T-cell (primary cell): ENCODE measurements around the gene FHIP2A. TPM values are rescaled to one million over a fixed set of nuclear protein-coding genes. Genes with fewer than 3 reads are reported as not detected.
"Not testable (repeated sequence)": the region's sequence is repeated elsewhere in the genome, so short reads cannot be mapped to it uniquely, and the experiment has no call there.

Source experiments
- ATAC-seq, 4 experiments: fragments of 200-7000 bp in 3 of 4; fragments of 150-1000 bp in 1 of 4; cut with Tn5 transposase; replicated peaks in 1 of 4; 1 replicate in 3 of 4; 2 replicates in 1 of 4; pipeline ENCODE4 v1.10.0; 2021; ENCODE audit warnings: moderate library complexity in 3 of 4, mild to moderate bottlenecking in 2 of 4, moderate number of reproducible peaks in 1 of 4
- CTCF ChIA-PET, 2 donors: fragments of 300-600 bp; sonication (Branson Sonifier 250); formaldehyde crosslinking; loops; one replicate each; lab custom pipeline; 2022; ENCODE audit warnings: antibody characterized with exemption in 2 of 2; lab: Charles Lee
- POLR2A ChIA-PET, 2 donors: fragments of 300-600 bp; sonication (Branson Sonifier 250); formaldehyde crosslinking; loops; one replicate each; lab custom pipeline; 2022; ENCODE audit warnings: antibody characterized with exemption in 2 of 2; lab: Charles Lee
- DNase-seq, 35 experiments: peaks; one replicate each; pipeline versions ENCODE4 v3.0.0 to v3.0.0-alpha.2; 2013 to 2023
- H3K27ac ChIP-seq: one replicate; pipeline ENCODE4 v1.5.1; 2013; ENCODE audit warnings: low read length
- H3K27me3 ChIP-seq, 2 experiments: replicated peaks in 1 of 2; 1 replicate in 1 of 2; 2 replicates in 1 of 2; pipeline versions ENCODE4 v1.6.1 to v1.7.0; 2013; ENCODE audit warnings: low read length in 1 of 2, mixed read lengths in 1 of 2; ENCODE audit not compliant: control insufficient read depth in 2 of 2, insufficient read depth in 2 of 2; ENCODE audit errors: extremely low read depth in 1 of 2
- H3K36me3 ChIP-seq, 2 donors: 1 replicate in 1 of 2; 2 replicates in 1 of 2; pipeline versions ENCODE4 v1.6.1 to v1.7.0; 2013; ENCODE audit warnings: low read length in 1 of 2; ENCODE audit not compliant: control insufficient read depth in 2 of 2, insufficient read depth in 1 of 2; ENCODE audit errors: extremely low read depth in 1 of 2
- H3K4me1 ChIP-seq, 2 experiments: 1 replicate in 1 of 2; 2 replicates in 1 of 2; pipeline versions ENCODE4 v1.6.1 to v1.7.0; 2013; ENCODE audit warnings: low read length in 2 of 2, mixed read lengths in 1 of 2; ENCODE audit not compliant: insufficient read depth in 2 of 2, control insufficient read depth in 1 of 2; ENCODE audit errors: extremely low read depth in 1 of 2
- H3K4me3 ChIP-seq, 2 donors: 1 replicate in 1 of 2; 2 replicates in 1 of 2; pipeline versions ENCODE4 v1.5.1 to v1.7.0; 2013; ENCODE audit warnings: mild to moderate bottlenecking in 2 of 2, low read length in 1 of 2, moderate library complexity in 1 of 2; ENCODE audit not compliant: control insufficient read depth in 1 of 2; ENCODE audit errors: extremely low read depth in 1 of 2
- H3K9me3 ChIP-seq: 2 replicates; pipeline ENCODE4 v1.7.0; 2013
- H3K27ac Mint-ChIP-seq, 2 donors: one replicate each; pipeline ENCODE4 v1.8.0; 2020 to 2021; ENCODE audit warnings: mild to moderate bottlenecking in 2 of 2, mixed read lengths in 2 of 2
- H3K27me3 Mint-ChIP-seq, 2 donors: one replicate each; pipeline ENCODE4 v1.8.0; 2021 to 2022; ENCODE audit warnings: mixed read lengths in 2 of 2
- H3K36me3 Mint-ChIP-seq: one replicate; pipeline ENCODE4 v1.8.0; 2021; ENCODE audit warnings: mixed read lengths
- H3K4me1 Mint-ChIP-seq, 3 donors: one replicate each; pipeline ENCODE4 v1.8.0; 2020 to 2022; ENCODE audit warnings: mixed read lengths in 3 of 3, mild to moderate bottlenecking in 1 of 3
- H3K4me3 Mint-ChIP-seq, 3 donors: one replicate each; pipeline ENCODE4 v1.8.0; 2020 to 2022; ENCODE audit warnings: mild to moderate bottlenecking in 3 of 3, mixed read lengths in 3 of 3, moderate library complexity in 3 of 3
- H3K9me3 Mint-ChIP-seq, 3 donors: one replicate each; pipeline ENCODE4 v1.8.0; 2020 to 2022; ENCODE audit warnings: mixed read lengths in 3 of 3
- WGBS: methylation state at CpG from one replicate; pipeline ENCODE4 v1.1.5; 2013; ENCODE audit warnings: missing lambda C conversion rate; ENCODE audit not compliant: insufficient coverage; 5-methylcytosine and 5-hydroxymethylcytosine counted together
- total RNA-seq, 35 experiments: library from RNA in 6 of 35; stranded (reverse) in 6 of 35; fragments of 120-200 nt in 1 of 35; gene quantifications; one replicate each; pipeline versions ENCODE4 v1.2.1 to v1.2.4 and lab custom pipeline; 2013 to 2026

Gene FHIP2A
- total RNA-seq, 5 donors from 2014 or later (not counting 1 experiment from before 2014, with no cell fraction given): 27.0 to 37.0 (median 31.9) TPM

DNA sequence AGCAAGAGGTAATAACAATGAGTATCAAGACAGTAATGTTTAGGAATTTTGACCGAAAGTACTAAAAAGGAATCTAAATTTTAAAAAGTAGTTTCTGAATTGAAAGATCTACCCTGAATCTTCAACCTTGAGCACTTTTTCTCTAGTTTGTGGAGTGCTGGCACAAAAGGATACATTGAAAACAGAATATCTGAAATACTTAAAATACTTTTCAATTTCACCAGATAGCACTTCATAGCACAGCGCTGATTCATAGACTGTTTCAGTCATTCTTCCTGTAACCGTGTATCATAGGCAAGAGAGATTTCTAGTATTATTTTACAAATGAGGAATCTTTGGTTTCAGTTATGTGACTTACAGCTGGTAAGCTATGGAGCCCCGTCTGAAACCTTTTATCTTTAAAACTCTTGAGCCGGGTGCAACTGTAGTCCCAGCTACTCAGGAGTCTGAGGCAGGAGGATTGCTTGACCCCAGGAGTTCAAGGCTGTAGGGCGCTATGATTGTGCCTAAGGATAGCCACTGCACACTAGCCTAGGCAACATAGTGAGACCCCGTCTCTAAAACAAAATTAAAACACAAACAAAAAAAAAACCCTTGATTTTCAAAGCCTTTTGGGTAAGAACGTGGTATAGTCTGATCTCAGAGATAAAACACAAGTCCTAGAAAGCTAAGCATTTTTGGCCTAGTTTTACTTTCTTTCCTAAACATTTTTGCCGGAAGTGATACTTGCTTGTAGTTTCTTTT, 35.1 kb downstream of the FHIP2A start:
- Histone ChIP-seq H3K27me3 (no peaks in the 10 kb centered on the region), H3K27ac (peak overlapping the region; percentile 37), H3K9me3 (no peaks in the 10 kb centered on the region), H3K4me3 (no peak overlapping the region), H3K4me1 (no peaks in the 10 kb centered on the region), H3K36me3 (peaks cover 8 to 41% of the 10 kb centered on the region in 2 donors)
- peak in 2 of 4 experiments; percentile 30 to 52 for ATAC-seq
- CTCF ChIA-PET: interaction anchor here (0.7 kb wide), 3 partner anchors 9 to 385 kb away, joined by 3 to 4 read pairs (median 3); no protein-coding TSS in a partner anchor
- POLR2A ChIA-PET: interaction anchor here in 1 of 2 donors (0.6 kb wide), 2 partner anchors 683 to 981 kb away, joined by 3 to 4 read pairs; partner anchors contain the start of gene CCDC186
- Mint-ChIP-seq H3K36me3 (peaks cover 46% of the 10 kb centered on the region), H3K4me1 (peaks cover 14 to 19% (median 17%) of the 10 kb centered on the region in 3 donors), H3K9me3 (no peaks in the 10 kb centered on the region), H3K27ac (peak overlapping the region; percentile 60 to 81), H3K27me3 (no peaks in the 10 kb centered on the region), H3K4me3 (no peak overlapping the region)
- 46% methylated on average over 2 of the region's 9 CpGs for WGBS
- peak in 1 of 35 experiments; percentile 6 for DNase-seq

DNA sequence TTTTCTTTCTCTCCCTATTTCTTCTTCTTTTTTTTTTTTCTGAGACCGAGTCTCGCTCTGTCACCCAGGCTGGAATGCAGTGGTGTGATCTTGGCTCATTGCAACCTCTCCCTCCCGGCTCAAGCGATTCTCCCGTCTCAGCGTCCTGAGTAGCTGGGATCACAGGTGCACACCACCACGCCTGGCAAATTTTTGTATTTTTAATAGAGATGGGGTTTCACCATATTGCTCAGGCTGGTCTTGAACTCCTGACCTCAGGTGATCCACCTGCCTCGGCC, 35.6 kb downstream of the FHIP2A start:
- Mint-ChIP-seq H3K27ac (peak overlapping the region; percentile 60 to 81), H3K4me1 (peaks cover 14 to 19% (median 17%) of the 10 kb centered on the region in 3 donors), H3K36me3 (peaks cover 43% of the 10 kb centered on the region), H3K4me3 (peak overlapping the region in 1 of 3 donors; percentile 30)
- ChIA-PET CTCF (interaction anchor here (0.7 kb wide), 2 partner anchors 9 to 386 kb away, joined by 3 read pairs; no protein-coding TSS in a partner anchor), POLR2A (interaction anchor here in 1 of 2 donors (0.6 kb wide), 2 partner anchors 683 to 981 kb away, joined by 3 to 4 read pairs; partner anchors contain the start of gene CCDC186)
- 95% methylated on average over 4 of the region's 8 CpGs for WGBS
- ATAC-seq, DNase-seq, H3K9me3 Mint-ChIP-seq, H3K27me3 ChIP-seq, H3K4me3 ChIP-seq, H3K27me3 Mint-ChIP-seq, H3K9me3 ChIP-seq, H3K4me1 ChIP-seq: not testable (repeated sequence)
- peaks cover 8 to 42% of the 10 kb centered on the region in 2 donors for H3K36me3 ChIP-seq
- peak overlapping the region; percentile 37 for H3K27ac ChIP-seq

DNA sequence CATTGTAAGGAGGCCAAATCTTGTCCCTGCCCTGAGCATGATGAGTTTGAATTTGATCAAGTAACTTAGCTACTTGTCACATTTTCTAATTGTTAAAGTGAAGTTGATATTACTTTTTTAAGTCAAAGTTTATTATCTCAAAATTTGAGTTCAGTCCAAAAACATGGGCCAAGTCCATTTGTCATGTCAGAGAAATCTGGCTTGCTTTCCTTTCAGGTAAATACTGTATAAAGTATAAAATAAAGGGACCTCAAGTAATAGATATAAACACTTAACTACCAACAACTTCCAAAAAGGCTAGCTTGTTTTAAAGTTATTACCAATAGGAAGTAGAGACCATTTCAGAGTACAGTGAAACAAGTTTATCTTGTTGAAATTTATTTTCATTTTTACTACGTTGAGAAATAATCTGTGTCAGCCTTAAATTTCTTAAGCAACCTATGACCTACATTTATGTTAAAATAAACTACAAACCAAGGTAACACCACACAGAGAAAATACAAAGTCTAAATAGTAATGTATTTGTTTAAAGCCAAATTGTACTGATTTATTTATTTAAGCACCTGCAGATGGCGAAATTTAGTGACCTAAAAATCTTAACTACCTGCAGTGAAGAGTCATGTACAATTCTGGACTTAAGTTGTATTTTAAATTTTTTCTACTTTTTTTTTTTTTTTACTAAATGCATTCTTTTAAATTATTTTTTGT, 36.5 kb downstream of the FHIP2A start:
- Histone ChIP-seq H3K27ac (no peak overlapping the region), H3K4me1 (no peaks in the 10 kb centered on the region), H3K36me3 (peaks cover 8 to 38% of the 10 kb centered on the region in 2 donors), H3K9me3 (no peaks in the 10 kb centered on the region), H3K4me3 (no peak overlapping the region), H3K27me3 (no peaks in the 10 kb centered on the region)
- Mint-ChIP-seq H3K27me3 (no peaks in the 10 kb centered on the region), H3K4me3 (peak overlapping the region in 1 of 3 donors; percentile 30), H3K4me1 (peaks cover 13 to 17% (median 14%) of the 10 kb centered on the region in 3 donors), H3K36me3 (peaks cover 40% of the 10 kb centered on the region), H3K27ac (peak overlapping the region in 1 of 2 donors; percentile 81), H3K9me3 (no peaks in the 10 kb centered on the region)
- CTCF ChIA-PET: interaction anchor here in 1 of 2 donors (0.7 kb wide), 1 partner anchor 8 kb away, joined by 3 read pairs; no protein-coding TSS in a partner anchor
- WGBS: no CpG with 5 or more reads among the region's 2 CpGs
- ATAC-seq: no peak
- no peak for DNase-seq
- POLR2A ChIA-PET: interaction anchor here in 1 of 2 donors (0.5 kb wide), 1 partner anchor 540 kb away, joined by 3 read pairs; no protein-coding TSS in a partner anchor

DNA sequence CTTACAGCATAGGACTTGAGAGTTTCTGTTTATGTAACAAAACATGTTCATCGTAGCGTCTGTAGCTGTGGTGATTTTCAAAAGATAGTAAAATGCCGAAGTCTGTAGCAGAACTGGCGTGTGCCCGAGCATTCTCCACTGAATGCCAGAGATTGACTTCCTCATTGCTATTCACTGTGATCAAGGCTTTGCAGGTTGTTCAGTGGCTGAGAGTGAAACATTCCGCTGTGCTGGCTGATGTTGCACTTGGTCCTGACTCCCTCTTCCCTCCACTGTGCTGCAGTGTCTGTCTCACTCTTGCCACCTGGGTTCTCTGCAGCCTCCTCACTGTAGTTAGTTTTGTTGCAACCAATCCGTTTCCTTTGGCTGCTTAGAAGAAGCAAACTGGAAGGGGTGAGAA, 37.6 kb downstream of the FHIP2A start:
- POLR2A ChIA-PET: no interaction called here
- DNase-seq (no peak), ATAC-seq (no peak)
- no peak overlapping the region for H3K4me3 ChIP-seq
- 97% methylated on average over 5 of the region's 7 CpGs for WGBS
- peaks cover 8 to 41% of the 10 kb centered on the region in 2 donors for H3K36me3 ChIP-seq
- Mint-ChIP-seq H3K9me3 (no peaks in the 10 kb centered on the region), H3K27ac (no peak overlapping the region), H3K4me3 (no peak overlapping the region), H3K27me3 (no peaks in the 10 kb centered on the region), H3K36me3 (peaks cover 44% of the 10 kb centered on the region), H3K4me1 (peaks cover 13 to 17% (median 14%) of the 10 kb centered on the region in 3 donors)
- H3K9me3 ChIP-seq: no peaks in the 10 kb centered on the region
- H3K27me3 ChIP-seq: no peaks in the 10 kb centered on the region
- H3K4me1 ChIP-seq: no peaks in the 10 kb centered on the region
- H3K27ac ChIP-seq: no peak overlapping the region
- CTCF ChIA-PET: no interaction called here

DNA sequence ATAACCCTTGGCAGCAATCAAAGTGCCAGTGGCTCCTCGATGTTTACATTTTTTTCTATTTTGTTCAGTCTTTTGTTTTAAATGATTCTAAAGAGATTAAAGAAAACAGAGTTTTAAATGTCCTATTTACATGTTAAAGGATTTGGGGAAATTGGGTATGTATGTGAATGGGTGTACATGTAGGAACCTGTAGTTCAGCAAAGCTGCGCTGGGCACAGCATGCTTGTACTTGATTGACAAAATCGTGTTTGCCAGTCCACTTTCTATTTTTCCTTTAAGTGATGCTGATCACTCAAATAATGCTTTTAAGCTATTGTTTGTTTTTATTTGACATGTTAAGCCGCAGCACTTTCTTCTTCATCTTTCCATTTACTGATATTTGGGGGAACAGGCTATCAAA, 40.9 kb downstream of the FHIP2A start:
- H3K27ac ChIP-seq: no peak overlapping the region
- H3K9me3 ChIP-seq: no peaks in the 10 kb centered on the region
- Mint-ChIP-seq H3K27ac (no peak overlapping the region), H3K36me3 (peaks cover 55% of the 10 kb centered on the region), H3K4me1 (peaks cover 0 to 4% (median 3%) of the 10 kb centered on the region in 3 donors), H3K4me3 (no peak overlapping the region), H3K27me3 (no peaks in the 10 kb centered on the region), H3K9me3 (peaks cover 0 to 3% (median 2%) of the 10 kb centered on the region in 3 donors)
- no peaks in the 10 kb centered on the region for H3K4me1 ChIP-seq
- H3K27me3 ChIP-seq: no peaks in the 10 kb centered on the region
- H3K36me3 ChIP-seq: peaks cover 6 to 33% of the 10 kb centered on the region in 2 donors
- 100% methylated on average over 2 of the region's 4 CpGs for WGBS
- ATAC-seq (no peak), DNase-seq (no peak)
- CTCF ChIA-PET: interaction anchor here in 1 of 2 donors (0.7 kb wide), 1 partner anchor 53 kb away, joined by 3 read pairs; no protein-coding TSS in a partner anchor
- POLR2A ChIA-PET: no interaction called here
- no peak overlapping the region for H3K4me3 ChIP-seq

DNA sequence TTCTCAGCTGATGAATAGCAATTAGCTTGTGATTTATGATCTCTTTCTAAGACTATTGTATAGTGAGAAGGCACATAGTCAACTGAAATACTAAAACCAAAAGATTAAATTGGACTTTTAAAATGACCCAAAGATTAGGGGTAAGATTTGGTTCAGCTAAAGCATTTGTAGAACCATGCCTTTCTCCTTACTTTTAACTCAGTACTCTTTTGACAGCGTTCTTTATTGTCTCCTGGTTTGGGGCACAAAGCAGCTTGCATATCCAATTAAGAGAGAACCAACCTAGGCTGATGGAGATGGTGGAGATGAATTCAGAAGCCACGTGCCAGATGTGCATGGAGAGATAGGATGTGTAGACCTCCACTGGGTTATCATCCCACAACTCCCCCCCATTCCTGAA, 45.8 kb downstream of the FHIP2A start:
- DNase-seq (no peak), ATAC-seq (no peak)
- H3K9me3 Mint-ChIP-seq: peaks cover 0 to 3% (median 2%) of the 10 kb centered on the region in 3 donors
- no peak overlapping the region for H3K27ac ChIP-seq
- no peaks in the 10 kb centered on the region for H3K4me1 ChIP-seq
- H3K27me3 Mint-ChIP-seq: peaks cover 6 to 11% of the 10 kb centered on the region in 2 donors
- H3K27ac Mint-ChIP-seq: no peak overlapping the region
- peaks cover 0 to 12% of the 10 kb centered on the region in 2 donors for H3K36me3 ChIP-seq
- no CpG with 5 or more reads among the region's 2 CpGs for WGBS
- ChIA-PET POLR2A (no interaction called here), CTCF (interaction anchor here in 1 of 2 donors (0.6 kb wide), 1 partner anchor 19 kb away, joined by 3 read pairs; no protein-coding TSS in a partner anchor)
- H3K27me3 ChIP-seq: peaks cover 0 to 3% of the 10 kb centered on the region in 2 experiments
- no peaks in the 10 kb centered on the region for H3K9me3 ChIP-seq
- H3K4me3 Mint-ChIP-seq: no peak overlapping the region
- H3K4me3 ChIP-seq: no peak overlapping the region
- peaks cover 31% of the 10 kb centered on the region for H3K36me3 Mint-ChIP-seq
- H3K4me1 Mint-ChIP-seq: no peaks in the 10 kb centered on the region
